Activated CD4-positive, alpha-beta T cell treated with anti-CD3 and anti-CD28 coated beads for 48 hours (primary cell): Measurements from ENCODE around the gene TFCP2.

Source experiments
- DNase-seq: peaks from one replicate; pipeline ENCODE4 v3.0.0-alpha.2; 2020

Gene TFCP2

DNA sequence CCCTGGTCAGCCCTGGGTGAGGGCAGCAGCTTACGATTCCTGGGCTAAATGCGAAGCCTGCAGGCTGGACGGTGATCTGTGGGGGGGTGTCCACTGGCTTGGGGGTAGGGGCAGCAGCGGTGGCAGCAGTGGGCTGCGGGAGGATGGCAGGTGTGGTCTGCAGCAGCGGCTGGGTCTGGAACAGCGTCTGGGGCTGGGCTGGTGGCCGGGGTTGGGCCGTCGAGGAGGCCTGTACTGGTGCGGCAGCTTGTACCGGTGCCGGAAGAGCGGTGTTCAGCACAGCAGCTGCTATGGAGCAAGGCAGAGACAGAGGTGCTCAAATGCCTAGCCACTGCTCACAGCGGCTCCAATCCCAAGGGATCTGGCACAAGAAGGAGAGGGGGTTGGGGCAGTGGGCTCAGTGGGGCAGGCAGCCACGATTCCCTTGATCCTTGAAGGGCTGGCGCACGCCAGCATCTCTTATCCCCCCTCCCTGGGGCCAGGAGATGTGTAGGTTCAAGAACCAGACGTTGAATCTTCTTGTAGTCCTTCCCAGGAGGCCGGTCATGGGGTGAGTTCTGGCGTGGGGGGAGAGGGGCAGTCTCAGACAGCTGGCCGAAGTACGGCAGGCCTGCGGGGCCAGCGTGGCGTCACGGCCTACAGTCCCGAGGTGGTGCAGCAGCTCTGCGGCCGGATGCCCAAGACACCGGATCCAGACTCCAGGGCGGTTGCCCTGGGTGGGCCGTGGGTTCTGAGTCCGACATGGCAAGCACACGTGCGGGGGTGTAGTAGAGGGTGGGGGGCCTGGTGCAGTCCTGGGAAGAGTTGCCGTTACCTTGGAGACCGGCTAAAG, 25.0 kb upstream of the TFCP2 start:
- no peak for DNase-seq

DNA sequence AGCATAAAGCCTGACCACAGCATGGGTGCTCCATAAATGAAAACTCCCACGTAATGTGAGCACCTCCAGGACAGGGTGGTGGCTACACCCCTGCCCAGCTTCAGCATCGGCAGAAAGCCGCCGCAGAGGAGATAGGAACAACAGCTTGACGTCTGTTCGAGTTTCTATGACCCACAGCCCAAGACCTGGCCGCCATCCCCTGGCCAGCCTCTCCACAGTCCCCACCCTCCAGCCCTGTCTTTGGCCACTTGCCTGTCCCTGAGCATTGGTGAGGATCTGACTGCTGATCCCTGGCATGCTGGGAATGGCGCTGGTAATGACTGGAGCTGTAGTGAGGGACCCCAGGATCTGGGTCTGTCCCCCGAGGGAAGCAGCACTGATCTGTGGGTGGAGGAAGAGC, 23.6 kb upstream of the TFCP2 start:
- no peak for DNase-seq

DNA sequence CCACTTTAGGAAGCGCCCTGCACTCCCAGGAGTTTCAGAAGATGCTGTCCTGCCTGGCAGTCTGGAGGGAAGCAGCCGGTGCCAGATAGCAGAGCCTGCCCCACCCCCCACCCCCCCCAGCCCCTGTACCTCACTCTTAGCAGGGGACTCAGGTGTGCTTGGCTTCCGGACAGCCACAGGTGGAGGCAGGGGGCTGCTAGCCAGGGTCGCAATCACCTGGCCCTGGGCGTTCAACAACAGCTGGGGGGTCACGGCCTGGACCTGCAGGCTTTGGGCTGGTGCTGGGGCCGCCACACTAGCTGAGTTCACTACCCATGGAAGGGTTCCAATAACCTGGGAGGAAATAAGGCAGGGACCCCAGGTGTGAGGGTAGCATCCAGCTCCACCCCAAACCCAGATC, 22.9 kb upstream of the TFCP2 start:
- DNase-seq = no peak

DNA sequence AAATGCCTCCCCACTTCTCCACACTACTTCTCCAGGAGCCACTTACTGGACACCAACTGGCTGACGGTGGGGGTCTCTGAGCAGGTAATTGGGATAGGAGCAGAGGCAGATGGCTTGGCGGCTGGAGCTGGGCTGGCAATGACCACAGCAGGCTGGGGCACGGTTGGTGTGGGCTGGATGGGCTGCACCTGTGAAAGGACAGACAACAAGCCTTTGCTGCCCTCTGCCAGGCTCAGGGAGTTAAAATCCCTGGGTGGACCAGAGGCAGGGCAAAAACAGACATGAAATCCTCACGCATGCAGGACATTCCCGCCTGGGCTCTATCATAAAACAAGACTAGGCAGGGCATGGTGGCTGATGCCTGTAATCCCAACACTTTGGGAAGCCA, 19.3 kb upstream of the TFCP2 start:
- DNase-seq = no peak

DNA sequence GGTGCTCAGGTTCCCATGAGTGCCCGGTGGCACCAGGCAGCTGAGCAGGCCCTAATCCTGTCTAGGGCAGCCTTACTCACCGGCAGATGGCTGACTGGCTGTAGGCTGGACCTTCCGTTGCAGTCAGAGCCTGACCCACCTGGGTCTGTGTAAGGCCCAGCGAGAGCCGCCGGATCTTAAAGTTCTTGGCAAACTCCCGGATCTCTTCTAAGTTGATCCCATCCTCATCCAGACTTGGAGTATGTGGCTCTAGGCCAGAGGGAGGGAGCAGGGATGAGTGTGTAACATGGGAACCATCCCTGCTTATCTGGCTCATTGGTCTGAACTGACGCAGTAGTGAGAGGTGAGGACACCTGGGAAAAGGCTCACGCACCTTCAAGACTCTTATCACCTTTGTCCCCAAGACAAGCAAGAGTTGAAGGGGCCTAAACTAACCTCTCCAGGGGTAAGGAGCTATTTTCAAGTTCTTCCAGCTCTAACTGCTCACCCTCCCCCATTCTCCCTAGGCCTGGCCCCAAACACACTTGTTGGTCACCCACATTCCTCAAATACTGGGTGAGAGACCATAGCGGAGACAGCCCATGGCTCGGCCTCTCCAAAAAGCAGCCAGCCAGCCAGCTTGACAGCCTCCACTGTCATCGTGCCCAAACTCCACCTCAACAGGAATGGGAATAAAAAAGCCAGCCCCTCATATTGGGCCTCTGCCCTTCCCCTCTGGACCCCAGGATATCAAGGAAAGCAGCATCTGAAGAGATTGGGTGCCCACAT, 18.8 kb upstream of the TFCP2 start:
- DNase-seq = no peak

DNA sequence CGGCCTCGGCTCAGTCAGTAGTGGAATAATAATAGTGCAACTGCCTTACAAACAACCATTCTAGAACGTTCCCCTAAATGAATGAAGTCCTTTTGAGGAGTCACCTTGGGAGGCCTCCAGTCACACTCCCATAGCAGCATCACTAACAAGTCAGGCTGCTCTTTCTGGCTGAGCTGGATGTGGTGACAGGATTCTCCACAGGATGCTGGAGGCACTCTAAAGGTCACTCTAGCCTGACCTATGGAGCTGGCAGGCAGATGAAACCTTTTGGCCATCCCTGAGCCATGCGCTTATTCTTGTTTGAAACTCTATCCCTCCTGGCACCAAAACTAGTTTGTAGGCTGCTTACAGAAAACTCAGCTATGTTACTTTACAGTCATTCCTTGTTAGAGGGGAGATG, 17.9 kb upstream of the TFCP2 start:
- DNase-seq = no peak

DNA sequence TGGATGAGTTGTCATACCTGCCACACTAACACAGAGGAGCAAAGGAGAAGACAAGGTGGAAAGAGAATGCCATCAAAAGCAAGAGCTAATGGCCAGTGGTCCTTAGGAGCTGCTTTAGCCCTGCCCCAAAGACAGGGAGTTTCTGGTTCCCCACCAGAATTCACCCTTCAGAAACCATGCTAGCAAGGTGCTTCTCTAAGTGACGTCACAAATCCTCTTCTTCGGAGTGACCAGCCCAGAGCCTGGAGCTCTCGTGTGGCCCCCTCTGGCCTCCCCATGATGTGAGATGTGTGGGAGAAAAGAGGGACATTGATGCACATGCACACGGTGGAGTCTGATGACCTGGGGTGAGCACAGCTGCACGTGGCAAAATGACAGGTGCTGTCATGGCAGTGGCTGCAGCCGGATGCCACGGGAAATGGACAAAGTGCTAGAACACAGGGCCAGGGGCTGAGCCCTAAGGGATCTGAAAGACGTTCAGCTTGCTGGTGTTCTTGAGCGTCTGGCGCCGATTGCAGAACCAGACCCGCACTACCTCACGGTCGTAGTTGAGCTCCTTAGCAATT, 16.9 kb upstream of the TFCP2 start:
- DNase-seq = no peak

DNA sequence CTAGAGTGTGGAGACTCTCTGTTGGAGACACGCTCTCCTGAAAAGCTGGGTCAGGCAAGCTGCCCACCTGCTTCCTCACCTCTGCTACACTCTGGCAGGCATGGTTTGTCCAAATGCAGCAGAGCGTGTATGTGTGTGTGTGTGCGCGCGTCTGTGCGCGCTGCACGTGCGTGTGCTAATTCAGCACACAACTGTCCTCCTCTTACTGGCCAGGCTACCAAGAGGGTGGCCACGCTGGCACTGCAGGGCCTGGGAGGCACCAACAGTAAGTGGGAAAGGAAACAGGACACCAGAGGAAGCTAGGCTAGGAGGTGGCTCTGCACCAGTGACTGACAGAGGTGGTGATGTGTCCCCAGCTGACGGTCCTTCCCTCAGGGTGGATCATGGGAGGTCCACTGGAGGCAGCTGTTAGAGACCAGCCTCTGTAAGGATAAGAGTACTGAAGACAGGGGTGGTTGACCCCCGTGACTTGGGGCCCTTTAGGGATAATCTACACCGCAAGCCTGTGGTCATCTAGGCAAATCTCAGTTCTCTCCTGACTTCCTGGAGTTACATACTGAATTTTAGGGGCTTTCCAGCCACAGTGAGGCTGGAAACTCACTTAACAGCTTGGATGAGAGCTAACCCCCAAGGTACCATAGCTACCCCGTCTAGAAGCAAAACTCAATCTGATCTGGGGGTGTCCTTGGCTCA, 15.6 kb upstream of the TFCP2 start:
- no peak for DNase-seq

DNA sequence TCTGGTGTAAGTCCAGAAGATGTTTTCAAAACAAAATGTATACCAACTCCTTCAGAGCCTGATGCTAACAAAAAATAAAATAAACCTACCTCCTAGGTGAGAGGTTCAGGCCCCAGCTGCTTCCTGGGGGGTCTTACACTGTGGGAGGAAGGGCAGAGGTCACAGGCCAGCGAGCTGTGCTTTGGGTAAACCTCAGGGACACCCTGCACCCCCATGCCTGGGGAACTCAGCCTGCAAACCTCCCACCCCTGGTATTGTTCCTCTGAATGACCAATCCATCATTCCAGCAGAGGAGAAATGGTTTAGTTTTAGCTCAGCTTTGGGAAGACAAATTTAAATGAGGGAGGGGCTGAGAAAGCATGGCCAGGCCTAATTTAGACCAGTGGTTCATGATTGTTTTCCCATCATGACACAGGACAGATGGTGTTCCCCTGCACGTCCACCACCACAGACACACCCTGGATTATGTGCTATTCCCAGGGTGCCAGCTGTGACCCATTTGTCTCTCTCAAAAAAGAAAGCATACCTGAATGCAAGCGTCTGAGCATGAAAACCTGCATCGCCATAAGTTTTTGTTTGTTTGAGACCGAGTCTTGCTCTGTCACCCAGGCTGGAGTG, 14.5 kb upstream of the TFCP2 start:
- DNase-seq = no peak

DNA sequence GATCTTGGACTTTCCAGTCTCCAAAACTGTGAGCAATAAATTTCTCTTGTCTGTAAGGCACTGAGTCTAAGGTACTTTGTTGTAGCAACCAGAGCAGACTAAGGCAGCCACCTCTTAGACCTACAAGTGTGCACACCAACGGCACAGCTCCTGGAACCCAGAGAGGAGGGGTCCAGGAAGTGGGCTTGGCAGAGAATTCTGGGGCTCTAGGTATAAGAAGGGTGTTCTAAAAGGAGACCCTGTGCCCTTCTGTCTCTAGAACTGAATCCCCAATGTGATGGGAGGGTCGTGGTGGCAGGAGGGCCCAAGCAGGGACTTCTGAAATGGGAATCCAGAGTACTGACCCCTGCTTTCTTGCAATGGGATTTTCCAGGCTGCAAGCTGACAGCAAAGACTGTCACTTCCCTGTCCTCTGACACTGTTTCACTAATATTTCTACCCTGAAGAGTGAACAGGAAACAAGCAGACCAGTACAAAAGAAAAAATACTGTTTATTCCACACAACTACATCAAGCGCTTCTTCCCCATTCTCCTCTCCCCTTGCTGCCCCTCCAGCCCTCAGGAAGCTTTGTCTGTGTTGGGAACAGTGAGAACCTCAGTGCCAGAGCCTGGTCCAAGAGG, 13.6 kb upstream of the TFCP2 start:
- DNase-seq = no peak

DNA sequence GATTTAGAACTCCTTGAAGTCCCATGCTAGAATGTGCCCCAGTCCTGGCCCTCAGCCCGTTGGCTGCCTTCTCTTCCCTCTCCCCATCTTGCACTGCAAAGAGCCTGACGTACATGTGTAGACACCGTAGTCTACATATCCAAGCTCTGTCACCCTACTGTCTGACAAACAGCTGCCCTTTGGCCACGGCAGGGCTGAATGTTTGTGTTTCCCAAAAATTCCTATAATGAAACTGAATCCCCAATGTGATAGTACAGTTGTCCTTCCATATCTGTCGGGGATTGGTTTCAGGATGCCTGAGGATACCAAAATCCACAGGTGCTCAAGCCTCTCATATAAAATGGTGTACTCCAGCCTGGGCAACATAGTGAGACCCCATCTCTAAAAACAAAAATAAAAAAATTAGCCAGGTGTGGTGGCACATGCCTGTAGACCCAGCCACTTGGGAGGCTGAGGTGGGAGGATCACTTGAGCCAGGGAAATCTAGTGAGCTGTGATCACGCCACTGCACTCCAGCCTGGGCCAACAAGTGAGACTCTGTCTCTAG, 12.3 kb upstream of the TFCP2 start:
- no peak for DNase-seq

DNA sequence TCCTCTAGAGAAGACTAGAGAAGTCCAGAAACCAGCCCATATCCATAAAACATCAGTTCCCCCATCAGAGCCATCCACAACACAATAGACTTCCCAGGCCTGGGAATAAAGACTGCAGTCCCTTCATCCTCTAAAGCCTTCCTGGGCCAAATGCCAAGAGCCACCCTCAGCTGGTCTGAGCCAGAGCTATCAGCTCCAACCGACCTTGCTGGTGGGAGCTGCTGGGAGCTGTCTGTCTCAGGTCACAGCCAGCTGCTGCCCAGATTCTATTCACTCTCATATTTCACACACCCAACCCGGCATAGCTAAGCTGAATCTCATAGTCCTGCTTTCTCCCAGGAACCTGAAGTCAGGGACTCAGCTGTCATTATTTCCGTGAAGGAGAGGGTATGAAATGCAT, 10.9 kb upstream of the TFCP2 start:
- no peak for DNase-seq

DNA sequence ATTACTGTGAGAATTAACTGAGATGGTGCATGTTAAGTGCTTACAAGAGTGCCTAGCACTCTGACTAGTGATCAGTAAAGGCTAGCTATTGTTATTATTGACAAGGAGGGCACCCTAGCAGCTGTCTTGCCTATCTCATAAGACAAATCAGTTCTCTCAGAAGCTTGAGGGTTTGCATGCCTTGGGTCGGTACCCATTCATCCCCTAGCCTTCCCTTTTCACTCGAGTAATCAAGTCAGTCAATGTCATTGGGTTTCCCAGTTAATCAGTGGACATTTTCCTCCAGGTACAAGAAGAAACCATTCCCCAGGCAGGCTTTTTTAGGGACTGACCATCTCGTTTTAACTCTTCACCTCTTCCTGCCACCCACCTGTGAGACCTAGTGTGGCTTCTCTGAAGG, 10.4 kb upstream of the TFCP2 start:
- no peak for DNase-seq

DNA sequence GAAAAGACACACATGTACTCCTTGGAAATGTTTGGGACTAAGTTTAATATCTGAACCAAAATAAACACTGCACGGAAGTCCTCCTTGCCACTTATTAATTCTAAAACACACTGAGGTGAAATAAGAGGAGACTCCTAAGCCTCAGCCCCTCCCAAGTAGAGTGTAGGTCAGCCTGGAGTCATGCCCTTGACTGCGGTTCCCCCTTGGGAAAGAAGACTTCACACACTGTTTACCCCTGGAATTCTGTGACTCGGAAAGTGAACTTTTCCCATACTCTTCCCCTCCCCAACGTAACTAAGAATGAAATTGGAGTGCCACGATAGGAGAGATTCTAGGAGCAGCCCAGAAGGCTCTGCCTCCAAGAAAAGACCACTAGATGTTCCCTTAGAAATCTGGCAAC, 8.6 kb upstream of the TFCP2 start:
- DNase-seq = no peak

DNA sequence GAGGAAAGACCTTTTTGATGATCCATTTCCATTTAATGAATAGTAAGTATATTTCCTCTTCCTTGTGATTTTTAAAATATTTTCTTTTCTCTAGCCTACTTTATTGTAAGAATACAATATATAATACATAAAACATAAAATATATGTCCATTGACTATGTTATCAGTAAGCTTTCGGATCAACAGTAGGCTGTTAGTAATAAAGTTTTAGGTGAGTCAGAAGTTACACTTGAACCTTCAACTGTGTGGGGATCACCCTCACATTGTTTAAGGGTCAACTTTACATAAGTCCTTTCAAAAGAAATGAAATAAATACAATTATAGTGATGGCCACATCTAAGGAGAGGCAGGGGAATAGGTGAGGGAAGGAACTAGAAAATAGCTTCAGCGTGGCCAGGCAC, 5.0 kb upstream of the TFCP2 start:
- DNase-seq = no peak

DNA sequence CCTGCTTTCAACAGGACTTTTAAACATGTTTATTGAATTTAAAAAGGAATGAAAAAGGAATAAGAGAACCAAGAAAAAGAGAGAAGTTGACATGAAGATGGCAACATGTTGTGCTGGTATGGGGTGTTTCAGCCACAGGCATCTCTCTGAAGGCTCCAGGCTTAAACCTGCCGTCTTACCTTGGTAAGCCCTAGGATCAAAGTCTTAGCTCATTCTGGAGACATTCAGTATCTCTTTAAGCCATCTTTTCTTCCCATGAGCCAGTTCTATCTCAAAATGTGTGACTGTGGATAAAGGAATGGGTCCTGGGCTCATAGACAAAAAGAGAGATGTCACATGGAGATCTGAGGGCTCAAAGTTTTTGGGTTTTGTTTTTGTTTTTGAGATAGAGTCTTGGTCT, 1.6 kb upstream of the TFCP2 start:
- DNase-seq = no peak

DNA sequence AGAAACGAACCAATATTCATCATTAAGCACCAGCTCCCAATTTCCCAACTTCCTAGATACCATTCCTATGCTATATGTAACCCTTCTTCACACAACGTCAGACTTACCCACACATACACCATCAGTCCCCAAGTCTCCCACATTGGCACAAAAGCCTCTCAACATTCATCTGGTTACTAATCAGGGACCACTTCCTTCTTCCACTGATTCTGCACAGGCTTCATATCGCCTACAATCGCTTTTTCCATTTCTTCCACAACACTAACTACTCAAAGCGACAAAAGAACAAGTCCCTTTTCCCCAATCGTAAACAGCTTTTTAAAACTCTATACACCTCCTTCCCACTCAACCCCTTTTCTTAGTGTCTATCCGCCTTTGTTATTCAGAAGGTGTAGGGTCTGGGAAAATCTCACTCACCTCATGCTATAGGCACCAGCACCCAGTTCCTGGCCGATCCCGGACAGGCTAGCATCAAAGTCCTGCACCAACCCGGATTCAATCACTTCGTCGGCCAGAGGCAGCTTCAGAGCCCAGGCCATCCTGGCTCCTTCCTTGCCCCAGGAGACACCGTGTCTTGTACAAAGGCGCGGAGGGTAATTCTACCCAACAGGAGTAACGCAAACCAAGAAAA, 936 bp downstream of the TFCP2 start:
- no peak for DNase-seq

DNA sequence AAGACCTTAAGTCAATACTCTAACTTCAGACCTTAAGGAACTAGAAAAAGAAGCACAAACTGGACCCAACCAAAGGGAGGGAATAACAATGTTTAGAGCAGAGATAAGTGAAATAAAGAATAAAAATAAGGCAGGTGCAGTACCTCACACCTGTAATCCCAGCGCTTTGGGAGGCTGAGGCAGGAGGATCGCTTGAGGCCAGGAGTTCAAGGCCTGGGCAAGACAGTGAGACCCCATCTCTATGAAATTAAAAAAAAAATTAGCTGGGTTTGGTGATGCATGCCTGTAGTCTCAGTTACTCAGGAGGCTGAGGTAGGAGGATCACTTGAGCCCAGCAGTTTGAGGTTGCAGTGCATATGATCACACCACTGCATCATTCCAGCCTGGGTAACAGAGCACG, 9.1 kb downstream of the TFCP2 start:
- no peak for DNase-seq

DNA sequence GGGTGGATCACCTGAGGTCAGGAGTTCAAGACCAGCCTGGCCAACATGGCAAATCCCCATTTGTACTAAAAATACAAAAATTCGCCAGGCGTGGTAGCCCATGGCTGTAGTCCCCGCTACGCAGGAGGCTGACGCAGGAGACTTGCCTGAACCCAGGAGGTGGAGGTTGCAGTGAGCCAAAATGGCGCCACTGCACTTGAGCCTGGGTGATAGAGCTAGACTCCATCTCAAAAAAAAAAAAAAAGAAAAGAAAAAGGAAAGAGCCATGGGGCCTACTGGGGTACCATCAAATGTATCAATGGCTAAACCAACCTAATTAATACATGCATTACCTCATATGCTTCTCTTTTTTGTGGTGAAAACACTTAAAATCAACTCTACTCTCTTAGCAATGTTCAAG, 10.7 kb downstream of the TFCP2 start:
- DNase-seq = no peak

DNA sequence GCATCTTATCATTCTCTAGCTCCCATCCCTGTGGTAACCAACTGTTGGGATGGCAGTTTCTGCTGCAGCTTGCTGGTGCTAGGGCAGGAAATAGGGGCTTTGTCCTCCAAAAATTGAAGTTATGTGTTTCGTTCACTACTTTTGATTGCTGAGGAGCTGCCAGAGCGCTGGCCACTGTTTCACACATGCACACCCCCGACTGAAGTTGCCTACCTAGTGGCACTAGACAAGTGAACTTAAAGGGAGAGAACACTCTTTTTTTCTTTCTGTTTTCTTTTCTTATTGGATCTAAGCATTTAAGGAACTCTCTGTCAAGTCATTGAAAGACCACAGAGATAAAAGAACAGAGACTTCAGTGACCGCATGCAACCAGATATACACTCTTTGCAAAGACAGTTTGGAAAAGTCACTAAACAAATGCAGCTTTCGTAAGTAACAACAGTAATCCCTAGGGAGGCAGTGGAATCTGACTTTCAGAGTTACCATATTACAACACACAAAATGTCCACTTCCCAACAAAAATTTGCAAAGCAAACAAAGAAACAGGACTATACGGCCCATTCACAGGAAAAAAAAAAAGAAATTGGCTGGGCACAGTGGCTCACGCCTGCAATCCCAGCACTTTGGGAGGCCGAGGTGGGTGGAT, 12.0 kb downstream of the TFCP2 start:
- no peak for DNase-seq

DNA sequence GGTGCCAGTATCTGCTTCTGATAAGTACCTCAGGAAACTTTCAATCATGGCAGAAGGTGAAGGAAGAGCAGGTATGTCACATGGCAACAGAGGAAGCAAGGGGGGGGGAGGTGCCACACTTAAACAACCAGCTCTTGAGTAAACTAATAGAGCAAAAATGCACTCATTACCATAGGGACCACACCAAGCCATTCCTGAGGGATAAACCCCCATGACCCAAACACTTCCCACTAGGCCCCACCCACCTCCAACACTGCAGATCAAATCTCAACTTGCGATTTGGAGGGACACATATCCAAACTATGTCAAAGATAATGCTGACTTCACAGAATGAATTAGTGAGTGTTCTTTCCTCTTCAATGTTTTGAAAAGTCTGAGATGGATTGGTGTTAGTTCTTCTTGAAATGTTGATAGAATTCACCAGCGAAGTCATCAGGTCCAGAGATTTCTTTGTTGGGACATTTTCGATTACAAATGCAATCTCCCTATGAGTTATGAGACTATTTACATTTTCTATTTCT, 16.6 kb downstream of the TFCP2 start:
- DNase-seq = no peak
